HFF-Myc (cell line): ENCODE results near the gene PDK1.

Experiments
- DNase-seq: peaks from one replicate; pipeline ENCODE4 v3.0.0-alpha.2; 2011; ENCODE audit warnings: low read depth; ENCODE audit errors: extremely low read depth
- H3K4me3 ChIP-seq: replicated peaks from 2 replicates; pipeline ENCODE4 v1.5.1; 2011; ENCODE audit warnings: low read depth, mild to moderate bottlenecking, control low read depth, low read length
- CTCF ChIP-seq: IDR thresholded peaks from 2 replicates; pipeline ENCODE4 v1.5.1; 2012; ENCODE audit warnings: mild to moderate bottlenecking, low read depth, low read length, control low read depth; ENCODE audit errors: missing control alignments

Gene PDK1

GRCh38 chr2:172596776-172597175 is 40.9 kb downstream of the PDK1 start:
- no peak for TF ChIP-seq CTCF
- DNase-seq, result no peak
- no peak overlapping the region for H3K4me3 ChIP-seq

- H3K4me3 ChIP-seq, result no peak overlapping the region
- TF ChIP-seq CTCF, result no peak
- DNase-seq, result no peak
These were observed 41.4 kb downstream of the PDK1 start for GRCh38 chr2:172597176-172597842.

GRCh38 chr2:172599947-172600346 is 44.1 kb downstream of the PDK1 start:
- DNase-seq, result no peak
- TF ChIP-seq CTCF, result no peak

GRCh38 chr2:172600557-172601008 is 44.7 kb downstream of the PDK1 start:
- TF ChIP-seq CTCF, result no peak
- no peak overlapping the region for H3K4me3 ChIP-seq
- DNase-seq, result no peak

More at GRCh38 chr2:172599947-172600346, 44.1 kb downstream of the PDK1 start:
- H3K4me3 ChIP-seq, result no peak overlapping the region

- no peak for TF ChIP-seq CTCF
- no peak overlapping the region for H3K4me3 ChIP-seq
- peak; percentile 78 for DNase-seq
These were observed 50.4 kb downstream of the PDK1 start for GRCh38 chr2:172606285-172606684.

GRCh38 chr2:172607379-172607928 is 51.6 kb downstream of the PDK1 start:
- TF ChIP-seq CTCF, result no peak
- no peak for DNase-seq
- no peak overlapping the region for H3K4me3 ChIP-seq
